ENCODE data around the gene CRYL1.

The CRYL1 gene

GRCh38 chr13:20366056-20366455 is 159.6 kb downstream of the CRYL1 start:
- DNase-seq, result no peak

DNA sequence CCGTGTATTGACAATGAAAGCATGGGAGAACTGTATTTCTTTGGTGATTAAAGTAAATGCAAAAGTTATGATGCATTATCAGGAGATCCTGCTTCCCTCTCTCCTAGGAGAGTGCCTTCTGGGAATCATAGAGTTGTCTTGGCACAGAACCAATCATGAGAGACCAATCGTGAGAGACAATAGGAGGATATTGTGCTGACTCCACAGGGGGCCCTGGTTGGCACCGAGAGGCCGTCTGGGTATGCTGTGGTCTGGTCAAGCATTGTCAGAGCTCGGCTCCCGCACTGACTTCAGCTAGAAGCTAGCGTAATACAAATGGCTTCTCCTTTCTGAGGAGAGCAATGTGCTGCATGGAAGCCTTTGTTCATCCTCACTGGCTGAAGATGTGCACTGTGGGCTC is 162.1 kb downstream of the CRYL1 start:
- DNase-seq, result no peak

GRCh38 chr13:20363172-20363571 is 162.5 kb downstream of the CRYL1 start:
- peak in 1 of 5 experiments; percentile 11 for DNase-seq

- DNase-seq, result no peak
These were observed 163.1 kb downstream of the CRYL1 start for GRCh38 chr13:20362484-20363041.

GRCh38 chr13:20360835-20361412 is 164.7 kb downstream of the CRYL1 start:
- no peak for DNase-seq

DNA sequence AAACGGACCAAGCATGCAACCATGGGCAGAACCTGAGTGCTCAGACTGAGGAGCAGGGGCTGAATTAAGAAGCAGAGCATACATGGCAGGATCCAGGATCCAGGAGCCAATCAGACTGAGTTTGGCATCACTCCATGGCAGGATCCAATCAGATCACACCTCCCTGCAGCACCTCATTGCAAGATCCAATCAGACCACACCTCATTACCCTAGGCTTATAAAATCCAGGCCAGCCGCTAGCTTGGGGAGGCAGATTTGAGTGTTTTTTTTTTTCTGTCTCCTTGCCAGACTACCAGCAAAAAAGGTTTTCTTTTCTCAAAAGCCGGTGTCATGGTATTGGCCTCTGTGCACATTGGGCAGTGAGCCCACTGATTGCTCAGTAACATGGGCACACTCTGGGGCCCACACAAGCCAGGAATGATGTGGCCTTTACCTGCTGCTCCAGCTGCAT is 165.6 kb downstream of the CRYL1 start:
- peak in 1 of 5 experiments; percentile 19 for DNase-seq

DNA sequence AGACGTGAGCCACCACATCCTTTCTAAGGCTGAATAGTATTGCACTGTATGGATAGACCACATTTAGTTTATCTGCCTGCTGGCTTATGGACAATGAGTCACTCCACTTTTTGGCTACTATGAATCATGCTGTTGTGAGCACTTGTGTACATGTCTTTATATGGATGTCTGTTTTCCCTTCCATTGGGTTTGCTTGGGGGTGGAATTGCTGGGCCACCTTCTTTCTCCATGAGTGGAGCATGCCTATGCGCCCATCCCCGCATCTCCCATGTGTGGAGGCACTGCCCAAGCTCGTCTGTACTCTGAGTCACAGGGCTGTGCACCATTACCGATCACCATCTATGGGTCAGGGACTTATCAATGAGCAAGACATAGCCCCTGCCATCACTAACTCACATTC is 166.3 kb downstream of the CRYL1 start:
- DNase-seq, result peak in 1 of 5 experiments; percentile 65

- no peak for DNase-seq
These were observed 167.6 kb downstream of the CRYL1 start for GRCh38 chr13:20358022-20358421.

- DNase-seq, result no peak
These were observed 169.2 kb downstream of the CRYL1 start for GRCh38 chr13:20356444-20356843.

GRCh38 chr13:20354722-20355121 is 170.9 kb downstream of the CRYL1 start:
- no peak for DNase-seq

DNA sequence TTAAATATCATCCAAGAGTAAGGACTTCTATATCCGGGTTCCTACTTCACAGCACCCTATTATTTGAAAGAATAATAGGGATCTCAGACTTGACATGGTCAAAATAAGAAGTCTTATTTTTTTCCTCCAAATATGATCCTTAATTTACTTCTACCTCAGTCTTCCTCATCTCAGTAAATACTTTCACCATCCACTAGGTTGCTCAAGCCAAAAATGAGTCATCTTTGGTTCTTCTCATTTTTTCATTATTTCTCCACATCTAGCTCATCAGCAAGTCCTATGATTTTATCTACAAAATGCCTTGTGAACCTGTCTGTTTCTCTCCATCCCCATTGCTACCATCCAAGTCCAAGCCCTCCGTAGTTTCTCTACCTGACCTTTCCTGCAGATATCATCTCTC is 171.7 kb downstream of the CRYL1 start:
- DNase-seq, result peak in 1 of 5 experiments; percentile 36
